Colonic mucosa (tissue), 4 donors: Measurements from ENCODE around the gene TANGO2. TPM values are rescaled to one million over a fixed set of nuclear protein-coding genes. Genes with fewer than 3 reads are reported as not detected.
A peak's percentile ranks its signal among the peaks of the same experiment; 100 is the strongest.

Experiments used
- DNase-seq: peaks from one replicate; pipeline ENCODE4 v3.0.0-alpha.2; 2020
- H3K27ac ChIP-seq: fragments of 200-600 bp; one replicate; pipeline ENCODE4 v1.8.0; 2021
- H3K27me3 ChIP-seq: fragments of 200-600 bp; one replicate; pipeline ENCODE4 v1.8.0; 2021
- H3K36me3 ChIP-seq: fragments of 200-600 bp; one replicate; pipeline ENCODE4 v1.8.0; 2021
- H3K4me1 ChIP-seq: fragments of 200-600 bp; one replicate; pipeline ENCODE4 v1.8.0; 2021; ENCODE audit warnings: mild to moderate bottlenecking
- H3K4me3 ChIP-seq: fragments of 200-600 bp; one replicate; pipeline ENCODE4 v1.8.0; 2021
- H3K9ac ChIP-seq, 2 donors: one replicate each; pipeline ENCODE4 v1.7.0; 2013; ENCODE audit warnings: control low read depth in 2 of 2, low read depth in 2 of 2, low read length in 2 of 2
- H3K9me3 ChIP-seq: fragments of 200-600 bp; one replicate; pipeline ENCODE4 v1.8.0; 2021
- intact Hi-C: fragments of 100-400 bp; cut with DNase I; formaldehyde crosslinking; loops from one replicate; pipeline ENCODE4 v1.14.1; 2022
- total RNA-seq, 2 donors: library from RNA; stranded (reverse); fragmentation: NEBNext Ultra II Directional in 1 of 2; extraction: Animal tissue kit (Norgen Biotek cat#: 25700) in 1 of 2; gene quantifications; one replicate each; pipeline ENCODE4 v1.2.1, GENCODE V29; 2021
- TF ChIP-seq, protein P1 (sequence below): fragments of 200-600 bp; IDR thresholded peaks from one replicate; pipeline ENCODE4 v1.8.0; 2022; ENCODE audit warnings: antibody characterized with exemption, mild to moderate bottlenecking
- donor health status: healthy.
- donor health status: DM: no; HTN: no; CAD: no.
- donor health status: DM: no; HTN: no; CAD: no.

The TANGO2 gene
- total RNA-seq, 2 donors from 2014 or later: 22.1 to 34.1 TPM

DNA sequence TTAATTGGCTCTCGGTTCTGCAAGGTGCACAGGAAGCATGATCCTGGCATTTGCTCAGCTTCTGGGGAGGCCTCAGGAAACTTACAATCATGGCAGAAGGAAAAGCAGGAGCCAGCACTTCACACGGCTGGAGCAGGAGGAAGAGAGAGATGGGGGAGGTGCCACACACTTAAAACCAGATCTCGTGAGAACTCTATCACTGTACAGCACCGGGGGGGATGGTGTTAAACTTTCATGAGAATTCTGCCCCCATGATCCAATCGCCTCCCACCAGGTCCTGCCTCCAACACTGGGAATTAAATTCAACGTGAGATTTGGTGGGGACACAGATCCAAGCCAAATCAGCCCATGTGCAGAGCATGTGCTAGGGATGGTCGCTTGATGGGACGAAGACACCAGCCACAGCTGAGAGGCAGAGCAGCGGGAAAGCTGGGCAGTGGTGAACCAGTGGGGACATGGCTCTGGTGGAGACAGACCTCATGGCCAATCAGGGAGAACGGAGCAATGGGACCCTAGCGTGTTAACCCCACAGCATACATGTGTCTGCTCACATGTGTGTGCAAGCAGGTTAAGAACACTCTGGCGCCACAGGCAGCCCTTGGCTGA, 6.2 kb downstream of the TANGO2 start:
- H3K27ac ChIP-seq: no peak overlapping the region
- TF ChIP-seq, protein P1, sequence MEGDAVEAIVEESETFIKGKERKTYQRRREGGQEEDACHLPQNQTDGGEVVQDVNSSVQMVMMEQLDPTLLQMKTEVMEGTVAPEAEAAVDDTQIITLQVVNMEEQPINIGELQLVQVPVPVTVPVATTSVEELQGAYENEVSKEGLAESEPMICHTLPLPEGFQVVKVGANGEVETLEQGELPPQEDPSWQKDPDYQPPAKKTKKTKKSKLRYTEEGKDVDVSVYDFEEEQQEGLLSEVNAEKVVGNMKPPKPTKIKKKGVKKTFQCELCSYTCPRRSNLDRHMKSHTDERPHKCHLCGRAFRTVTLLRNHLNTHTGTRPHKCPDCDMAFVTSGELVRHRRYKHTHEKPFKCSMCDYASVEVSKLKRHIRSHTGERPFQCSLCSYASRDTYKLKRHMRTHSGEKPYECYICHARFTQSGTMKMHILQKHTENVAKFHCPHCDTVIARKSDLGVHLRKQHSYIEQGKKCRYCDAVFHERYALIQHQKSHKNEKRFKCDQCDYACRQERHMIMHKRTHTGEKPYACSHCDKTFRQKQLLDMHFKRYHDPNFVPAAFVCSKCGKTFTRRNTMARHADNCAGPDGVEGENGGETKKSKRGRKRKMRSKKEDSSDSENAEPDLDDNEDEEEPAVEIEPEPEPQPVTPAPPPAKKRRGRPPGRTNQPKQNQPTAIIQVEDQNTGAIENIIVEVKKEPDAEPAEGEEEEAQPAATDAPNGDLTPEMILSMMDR: no peak
- no peak overlapping the region for H3K9ac ChIP-seq
- no peaks in the 10 kb centered on the region for H3K27me3 ChIP-seq
- intact Hi-C loops: no loop called here
- peaks cover 5% of the 10 kb centered on the region for H3K4me1 ChIP-seq
- no peak overlapping the region for H3K4me3 ChIP-seq
- H3K36me3 ChIP-seq: no peaks in the 10 kb centered on the region
- H3K9me3 ChIP-seq: no peaks in the 10 kb centered on the region
- no peak for DNase-seq

DNA sequence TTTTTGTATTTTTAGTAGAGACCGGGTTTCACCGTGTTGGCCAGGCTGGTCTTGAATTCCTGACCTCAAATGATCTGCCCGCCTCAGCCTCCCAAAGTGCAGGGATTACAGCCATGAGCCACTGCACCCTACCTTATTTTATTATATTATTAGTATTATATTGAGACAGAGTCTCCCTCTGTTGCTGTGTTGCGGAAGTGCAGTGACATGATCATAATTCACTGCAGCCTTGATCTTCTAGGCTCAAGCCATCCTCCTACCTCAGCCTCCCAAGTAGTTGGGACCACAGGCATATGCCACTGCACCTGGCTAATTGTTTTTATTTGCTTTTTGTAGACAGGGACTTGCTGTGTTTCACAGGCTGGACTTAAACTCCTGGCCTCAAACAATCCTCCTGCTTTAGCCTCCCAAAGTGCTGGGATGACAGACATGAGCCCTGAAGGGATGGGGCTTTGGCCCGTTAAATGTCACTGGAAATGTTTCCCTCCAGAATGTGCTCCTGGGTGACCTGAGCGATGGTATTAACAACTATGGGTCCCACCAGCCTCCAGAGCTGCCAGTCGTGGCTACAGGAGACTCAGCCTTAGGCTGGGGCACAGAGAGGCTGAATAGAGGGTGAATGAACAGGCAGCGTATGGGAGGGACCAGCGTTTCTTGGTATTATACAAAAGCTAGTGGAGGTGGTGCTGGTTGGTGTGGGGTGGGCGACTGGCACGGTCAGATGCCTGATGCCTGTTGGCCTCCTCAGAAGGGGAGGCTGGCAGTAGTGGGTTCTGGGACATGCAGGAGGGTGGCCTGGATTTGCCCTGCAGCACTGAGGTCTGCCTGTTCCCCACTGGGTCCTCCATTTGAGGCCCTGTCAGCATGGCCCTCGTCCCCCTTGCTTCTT, 7.3 kb downstream of the TANGO2 start:
- Histone ChIP-seq H3K4me1 (peaks cover 7% of the 10 kb centered on the region), H3K27ac (no peak overlapping the region), H3K9ac (no peak overlapping the region), H3K27me3 (no peaks in the 10 kb centered on the region), H3K36me3 (no peaks in the 10 kb centered on the region), H3K9me3 (no peaks in the 10 kb centered on the region), H3K4me3 (no peak overlapping the region)
- TF ChIP-seq, protein P1: no peak
- intact Hi-C loops: no loop called here
- no peak for DNase-seq

DNA sequence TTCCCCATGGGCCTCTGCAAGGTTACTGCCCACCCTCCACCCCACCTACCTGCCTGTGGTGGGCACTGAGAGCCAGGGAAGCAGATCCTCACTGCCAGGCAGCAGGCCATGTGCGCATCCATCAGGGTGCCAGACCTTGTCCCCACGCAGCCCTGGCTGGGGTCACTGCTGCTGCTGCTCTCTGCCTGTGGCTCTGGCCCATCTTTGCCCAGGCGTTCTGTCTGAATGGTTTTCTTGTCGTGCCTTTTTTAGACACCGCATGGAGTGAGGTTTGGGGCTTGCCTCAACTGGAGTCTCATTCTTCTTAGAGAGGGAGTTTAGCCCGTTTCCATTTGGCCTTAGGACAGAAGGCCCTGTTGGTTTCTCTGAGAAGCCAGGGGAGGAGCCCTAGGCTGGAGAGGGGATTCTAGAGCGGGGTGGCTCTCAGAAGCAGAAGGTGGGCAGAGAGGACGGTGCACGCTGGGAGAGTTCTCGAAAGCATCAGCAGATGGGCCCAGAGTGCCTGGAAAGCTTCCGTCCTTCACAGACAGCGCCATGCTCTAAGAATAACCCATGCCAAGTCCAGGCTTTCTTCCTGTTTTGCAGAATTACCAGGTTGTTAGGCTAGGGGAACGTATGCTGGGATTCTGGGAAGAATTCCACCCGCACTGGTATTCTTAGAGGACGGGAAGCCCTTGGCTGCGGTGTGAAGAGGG, 8.1 kb downstream of the TANGO2 start:
- Histone ChIP-seq H3K4me3 (no peak overlapping the region), H3K4me1 (peaks cover 7% of the 10 kb centered on the region), H3K27ac (no peak overlapping the region), H3K9me3 (no peaks in the 10 kb centered on the region), H3K9ac (no peak overlapping the region), H3K27me3 (no peaks in the 10 kb centered on the region), H3K36me3 (no peaks in the 10 kb centered on the region)
- DNase-seq: no peak
- intact Hi-C loops: no loop called here
- TF ChIP-seq, protein P1: no peak

DNA sequence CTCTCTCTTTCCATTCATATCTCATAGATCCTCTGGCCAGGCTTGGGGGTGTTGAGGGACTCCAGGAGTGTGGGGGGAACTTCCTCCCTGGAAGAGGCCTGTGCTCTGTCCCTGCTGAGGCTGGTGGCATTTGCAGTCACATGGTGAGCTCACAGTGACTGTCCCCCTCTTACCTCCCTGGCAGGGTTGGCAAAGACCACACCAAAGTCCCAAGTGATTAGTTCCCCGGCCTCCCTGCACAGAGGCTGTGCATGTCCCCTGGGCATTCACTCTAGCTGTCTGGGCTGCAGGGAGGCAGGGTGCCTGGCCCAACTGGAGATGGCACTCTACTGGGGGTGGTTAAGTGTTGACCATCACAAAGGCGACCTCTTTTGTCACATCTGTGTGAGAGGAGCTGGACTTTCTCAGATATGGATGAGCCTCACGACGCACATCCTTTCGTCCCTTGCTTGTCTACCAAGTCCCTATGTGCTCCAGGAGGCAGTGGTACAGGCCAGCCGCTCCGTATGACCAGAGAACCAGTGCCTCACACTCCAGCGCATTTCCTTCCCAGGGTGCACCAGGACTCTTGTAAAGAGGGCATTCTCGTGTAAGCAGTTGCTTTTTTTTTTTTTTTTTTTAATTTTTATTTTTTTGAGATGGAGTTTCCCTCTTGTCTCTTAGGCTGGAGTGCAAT, 8.8 kb downstream of the TANGO2 start:
- Histone ChIP-seq H3K9ac (no peak overlapping the region), H3K36me3 (no peaks in the 10 kb centered on the region), H3K27ac (no peak overlapping the region), H3K4me3 (no peak overlapping the region), H3K4me1 (peaks cover 7% of the 10 kb centered on the region), H3K27me3 (no peaks in the 10 kb centered on the region), H3K9me3 (no peaks in the 10 kb centered on the region)
- no peak for DNase-seq
- intact Hi-C loops: no loop called here
- TF ChIP-seq, protein P1: no peak

DNA sequence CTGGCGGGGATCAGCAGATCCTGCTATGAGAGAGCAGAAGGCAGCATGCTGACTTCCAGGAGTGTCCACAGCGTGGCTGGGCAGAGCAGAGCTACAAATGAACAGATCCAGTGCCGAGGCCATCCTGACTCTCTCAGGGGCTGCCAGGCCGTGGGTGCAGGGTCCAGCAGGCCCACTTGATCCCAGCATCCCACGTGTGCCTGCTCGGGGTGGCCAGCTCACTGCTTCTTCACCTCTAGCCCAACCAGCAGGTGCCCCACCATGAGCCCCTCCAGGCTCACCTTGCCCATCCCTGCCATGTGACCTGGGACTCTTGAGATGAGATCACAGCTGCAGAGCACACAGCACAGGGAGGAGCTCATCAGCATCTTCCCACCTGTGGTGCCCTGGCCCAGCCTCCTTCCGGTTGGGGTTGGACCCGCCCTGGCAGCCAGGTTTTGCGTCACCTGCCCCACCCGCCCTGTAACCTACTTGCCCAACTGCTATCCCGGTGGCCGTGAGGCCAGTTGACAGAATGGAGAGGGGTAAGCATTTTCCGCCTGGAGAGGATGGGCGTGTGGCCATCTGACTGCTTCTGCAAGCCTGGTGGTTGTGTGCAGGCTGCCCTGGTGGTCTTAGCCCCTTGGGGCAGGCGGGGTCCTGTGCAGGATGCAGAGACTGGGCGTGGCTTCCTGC, 11.0 kb downstream of the TANGO2 start:
- no peak overlapping the region for H3K4me3 ChIP-seq
- no peak overlapping the region for H3K27ac ChIP-seq
- intact Hi-C loops: no loop called here
- H3K27me3 ChIP-seq: no peaks in the 10 kb centered on the region
- H3K36me3 ChIP-seq: no peaks in the 10 kb centered on the region
- TF ChIP-seq, protein P1: no peak
- H3K4me1 ChIP-seq: peaks cover 7% of the 10 kb centered on the region
- H3K9ac ChIP-seq: peak overlapping the region in 1 of 2 donors; percentile 12
- H3K9me3 ChIP-seq: no peaks in the 10 kb centered on the region
- DNase-seq: peak; percentile 78
